ENCODE results near the gene UBE2H.

The UBE2H gene

DNA sequence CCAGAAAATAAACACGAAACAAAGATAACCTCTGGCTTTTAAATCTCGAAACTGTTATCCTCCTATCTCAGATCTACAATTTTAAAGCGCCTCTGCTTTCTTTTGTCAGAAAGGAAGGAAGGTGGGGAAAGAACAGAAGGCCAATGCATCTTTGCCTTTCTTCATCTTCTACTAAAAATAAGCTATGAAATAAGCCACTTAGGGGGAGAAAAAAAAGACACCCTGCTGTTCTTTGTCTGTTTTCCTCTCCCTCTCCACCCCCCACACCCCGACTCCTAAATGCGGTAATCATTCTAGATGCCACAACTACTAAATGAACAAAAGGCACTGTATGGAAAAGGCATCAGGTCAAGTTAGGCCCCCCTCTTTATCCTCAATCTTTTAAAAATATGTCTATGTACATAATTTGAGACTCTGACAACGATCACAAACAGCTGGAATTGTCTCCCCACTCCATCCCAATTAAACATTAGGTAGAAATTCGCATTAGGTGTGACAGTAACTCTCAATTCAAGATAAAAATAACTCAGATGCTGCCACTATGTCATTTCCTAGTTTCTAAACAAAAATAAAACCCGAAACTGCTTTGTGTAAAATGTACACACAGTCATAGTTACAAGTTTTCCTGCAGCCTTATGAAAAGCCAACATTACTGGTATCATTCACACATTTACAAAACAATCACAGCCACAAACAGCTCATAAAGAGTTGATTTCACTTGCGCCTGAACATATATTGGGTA lies 2.4 kb downstream of the UBE2H start:
- H3K4me3 ChIP-seq (ENCODE audit: low read depth, low read length), result peak overlapping the region; percentile 91
- TF ChIP-seq, protein P1, sequence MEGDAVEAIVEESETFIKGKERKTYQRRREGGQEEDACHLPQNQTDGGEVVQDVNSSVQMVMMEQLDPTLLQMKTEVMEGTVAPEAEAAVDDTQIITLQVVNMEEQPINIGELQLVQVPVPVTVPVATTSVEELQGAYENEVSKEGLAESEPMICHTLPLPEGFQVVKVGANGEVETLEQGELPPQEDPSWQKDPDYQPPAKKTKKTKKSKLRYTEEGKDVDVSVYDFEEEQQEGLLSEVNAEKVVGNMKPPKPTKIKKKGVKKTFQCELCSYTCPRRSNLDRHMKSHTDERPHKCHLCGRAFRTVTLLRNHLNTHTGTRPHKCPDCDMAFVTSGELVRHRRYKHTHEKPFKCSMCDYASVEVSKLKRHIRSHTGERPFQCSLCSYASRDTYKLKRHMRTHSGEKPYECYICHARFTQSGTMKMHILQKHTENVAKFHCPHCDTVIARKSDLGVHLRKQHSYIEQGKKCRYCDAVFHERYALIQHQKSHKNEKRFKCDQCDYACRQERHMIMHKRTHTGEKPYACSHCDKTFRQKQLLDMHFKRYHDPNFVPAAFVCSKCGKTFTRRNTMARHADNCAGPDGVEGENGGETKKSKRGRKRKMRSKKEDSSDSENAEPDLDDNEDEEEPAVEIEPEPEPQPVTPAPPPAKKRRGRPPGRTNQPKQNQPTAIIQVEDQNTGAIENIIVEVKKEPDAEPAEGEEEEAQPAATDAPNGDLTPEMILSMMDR (IDR thresholded peaks at IDR 0.05; ENCODE audit: control insufficient read depth, extremely low read depth, insufficient read depth), result no peak
- DNase-seq (ENCODE audit: low read depth), result no peak

DNA sequence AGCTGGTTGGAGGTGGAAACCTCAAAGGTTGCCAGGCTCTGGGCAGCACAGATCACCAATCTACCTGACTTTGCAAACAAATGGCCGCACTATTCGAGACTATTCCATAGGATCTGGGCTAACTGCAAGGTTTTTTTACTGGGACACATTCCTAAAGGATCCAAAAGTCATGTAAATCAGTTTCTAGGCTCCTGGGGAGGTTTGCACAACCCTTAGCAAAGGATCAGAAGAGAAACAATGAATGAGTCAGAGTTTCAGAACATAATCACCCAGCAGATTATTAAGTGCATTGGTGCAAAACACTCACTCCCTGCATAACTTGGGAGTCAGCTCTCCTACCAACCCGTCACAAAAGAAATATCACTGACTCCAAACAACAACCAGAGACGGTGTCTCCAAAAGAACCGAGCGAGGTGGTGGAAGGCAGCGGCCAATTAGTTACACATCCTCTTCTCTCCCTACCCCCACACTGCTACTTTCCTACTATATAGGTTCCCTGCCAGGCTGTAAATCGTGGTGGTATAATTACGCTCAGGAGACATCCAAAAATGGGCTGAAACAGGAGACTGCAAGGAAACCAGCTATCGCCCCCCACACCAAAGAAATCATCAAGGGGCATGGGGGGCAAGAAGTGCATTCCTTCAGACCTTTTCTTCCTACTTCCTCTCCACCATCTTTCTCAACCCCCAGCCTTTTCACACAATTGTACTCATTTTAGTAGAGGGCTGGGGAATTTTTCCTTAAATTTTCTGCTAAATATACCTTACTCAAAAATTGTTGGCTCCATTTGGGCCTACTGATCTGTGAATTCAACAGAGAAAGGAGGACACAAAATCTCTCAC lies 3.2 kb downstream of the UBE2H start:
- H3K4me3 ChIP-seq (ENCODE audit: low read depth, low read length), result peak overlapping the region; percentile 91
- no peak for DNase-seq (ENCODE audit: low read depth)
- TF ChIP-seq, protein P1 (IDR thresholded peaks at IDR 0.05; ENCODE audit: control insufficient read depth, extremely low read depth, insufficient read depth), result no peak

DNA sequence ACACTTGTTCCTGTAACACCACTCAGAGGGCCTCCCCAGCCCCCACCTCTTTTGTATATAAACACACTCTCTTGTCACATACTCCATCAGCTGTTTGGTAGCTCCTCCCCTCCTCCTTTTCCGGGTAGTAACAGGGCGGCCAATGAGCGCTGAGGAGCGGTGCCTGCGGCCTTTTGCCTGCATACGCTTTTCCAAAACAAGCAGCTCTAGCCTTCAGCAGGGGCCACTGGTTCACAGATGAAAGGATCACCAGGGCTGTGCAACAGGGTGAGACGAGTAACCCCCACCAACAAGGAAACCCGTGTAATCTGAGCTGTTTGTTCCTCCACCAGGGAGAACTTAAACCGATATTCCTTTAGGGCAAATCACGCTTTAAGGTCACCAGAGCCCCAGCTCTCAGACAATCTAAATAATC lies 3.9 kb downstream of the UBE2H start:
- H3K4me3 ChIP-seq (ENCODE audit: low read depth, low read length), result peak overlapping the region; percentile 91
- peak; percentile 98 for DNase-seq (ENCODE audit: low read depth)
- TF ChIP-seq, protein P1 (IDR thresholded peaks at IDR 0.05; ENCODE audit: control insufficient read depth, extremely low read depth, insufficient read depth), result no peak

DNA sequence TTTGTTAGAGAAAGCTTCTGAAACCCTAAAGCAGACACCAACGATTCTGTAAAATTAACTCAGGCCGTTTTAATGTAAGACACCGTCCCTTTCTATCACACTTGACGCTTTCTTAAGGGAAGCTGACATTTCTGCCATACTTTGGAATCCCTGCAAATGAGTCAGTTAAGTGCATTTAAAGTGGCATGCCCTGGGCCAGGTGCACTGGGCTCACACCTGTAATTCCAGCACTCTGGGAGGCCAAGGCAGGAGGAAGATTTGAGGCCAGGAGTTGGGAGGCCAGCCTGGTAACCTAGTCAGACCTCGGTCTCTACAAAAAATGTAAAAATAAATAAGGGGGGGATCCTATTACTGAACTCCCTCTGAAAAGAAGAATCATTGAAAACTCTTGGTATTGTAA lies 4.4 kb downstream of the UBE2H start:
- H3K4me3 ChIP-seq (ENCODE audit: low read depth, low read length), result no peak overlapping the region
- TF ChIP-seq, protein P1 (IDR thresholded peaks at IDR 0.05; ENCODE audit: control insufficient read depth, extremely low read depth, insufficient read depth), result no peak
- no peak for DNase-seq (ENCODE audit: low read depth)

DNA sequence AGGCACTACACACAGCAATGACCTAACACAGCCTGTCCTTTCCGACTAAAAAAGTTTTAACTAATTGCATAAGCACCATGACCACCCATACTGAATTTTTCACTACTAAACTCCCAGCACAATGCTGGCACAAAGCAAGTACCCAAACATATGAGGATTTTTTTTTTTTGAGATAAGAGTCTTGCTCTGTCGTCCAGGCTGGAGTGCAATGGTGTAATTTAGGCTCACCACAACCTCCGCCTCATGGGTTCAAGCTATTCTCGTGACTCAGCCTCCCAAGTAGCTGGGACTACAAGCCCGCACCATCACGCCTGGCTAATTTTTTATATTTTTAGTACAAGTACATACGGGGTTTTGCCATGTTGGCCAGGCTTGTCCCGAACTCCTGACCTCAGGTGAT lies 5.1 kb downstream of the UBE2H start:
- no peak for DNase-seq (ENCODE audit: low read depth)
- TF ChIP-seq, protein P1 (IDR thresholded peaks at IDR 0.05; ENCODE audit: control insufficient read depth, extremely low read depth, insufficient read depth), result no peak
- H3K4me3 ChIP-seq (ENCODE audit: low read depth, low read length), result no peak overlapping the region

DNA sequence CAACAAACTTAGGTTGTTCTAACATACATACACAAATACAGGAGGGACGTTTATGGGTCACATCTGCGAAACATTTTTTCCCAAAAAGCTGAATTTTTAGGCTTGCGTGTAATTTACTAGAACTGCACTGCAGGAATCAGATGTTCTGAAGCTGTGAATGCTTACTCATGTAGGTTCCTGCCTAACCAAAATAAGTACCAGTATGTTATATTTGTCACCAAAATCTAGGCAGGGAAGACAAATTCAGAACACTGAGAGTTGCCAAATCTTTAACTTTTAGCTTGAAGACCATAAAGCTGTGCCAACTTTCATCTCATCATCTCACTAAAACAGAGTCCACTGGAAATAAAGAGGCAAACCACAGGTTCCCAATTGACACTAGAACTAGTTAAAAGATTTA lies 5.7 kb downstream of the UBE2H start:
- no peak overlapping the region for H3K4me3 ChIP-seq (ENCODE audit: low read depth, low read length)
- DNase-seq (ENCODE audit: low read depth), result no peak
- TF ChIP-seq, protein P1 (IDR thresholded peaks at IDR 0.05; ENCODE audit: control insufficient read depth, extremely low read depth, insufficient read depth), result no peak
